Iris pigment epithelial cell (primary cell): ENCODE data around the gene SMIM43.

Experiments
- DNase-seq: peaks from one replicate; pipeline ENCODE4 v3.0.0-alpha.2; 2011; ENCODE audit warnings: low read depth

SMIM43 gene

DNA sequence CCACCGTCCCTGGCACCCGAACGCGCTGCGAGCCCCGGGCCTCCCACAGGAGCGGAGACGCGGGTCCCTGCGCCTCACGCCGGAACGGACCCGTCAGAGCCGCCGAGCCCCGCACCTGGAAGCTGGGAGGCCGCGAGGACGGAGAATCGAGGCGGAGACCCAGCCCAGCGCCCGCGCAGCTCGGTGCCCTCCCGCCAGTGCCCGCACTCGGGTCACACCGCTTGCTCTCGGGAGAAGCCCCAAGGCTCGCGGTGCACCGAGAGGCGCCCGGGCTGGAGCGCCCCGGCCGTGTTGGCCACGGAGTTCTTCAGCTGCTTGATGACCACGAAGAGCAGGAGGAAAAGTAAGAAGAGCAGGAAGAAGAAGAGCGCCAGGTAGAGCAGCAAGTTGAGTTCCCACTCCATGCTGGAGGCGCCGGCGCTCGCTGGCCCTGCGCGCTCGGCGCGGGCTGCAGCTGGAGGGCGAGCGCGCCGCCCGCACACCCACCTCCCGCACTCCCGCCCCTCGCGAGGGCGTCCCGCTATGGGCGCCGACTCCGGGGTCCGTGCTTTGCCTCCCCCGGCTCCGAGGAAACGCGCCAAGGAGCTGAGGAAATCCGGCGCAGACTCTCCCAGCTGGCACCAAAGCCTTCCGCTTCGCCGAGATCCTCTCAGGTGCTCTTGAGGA, at the start of gene SMIM43:
Gene SMIM43 (minus strand): TSS at position 463 of the 666 bp plus-strand sequence. CDS start 59 bp downstream, at position 404.
- no peak for DNase-seq

DNA sequence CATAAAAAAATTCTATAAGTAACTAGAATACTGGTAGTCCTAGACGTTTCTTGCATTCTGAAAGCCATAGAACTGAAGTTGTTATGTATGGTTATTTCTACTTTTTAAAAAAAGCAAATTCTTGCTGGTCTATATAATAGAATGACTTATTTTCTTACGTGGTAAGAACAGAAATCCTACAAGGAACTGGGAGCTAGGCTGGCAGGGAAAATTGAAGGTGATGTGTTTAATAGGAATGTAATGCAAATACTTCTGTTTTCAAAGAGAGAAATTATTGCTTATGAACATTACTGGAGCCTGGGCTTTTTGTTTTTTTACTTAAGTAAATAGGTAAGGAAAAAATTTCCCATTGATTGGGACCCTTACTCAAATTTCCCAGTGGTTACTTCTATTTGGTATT, 49.8 kb upstream of the SMIM43 start:
- peak; percentile 39 for DNase-seq

GRCh38 chr4:121811122-121811521, 46.2 kb upstream of the SMIM43 start:
- no peak for DNase-seq

GRCh38 chr4:121806411-121806810, 41.4 kb upstream of the SMIM43 start:
- no peak for DNase-seq

DNA sequence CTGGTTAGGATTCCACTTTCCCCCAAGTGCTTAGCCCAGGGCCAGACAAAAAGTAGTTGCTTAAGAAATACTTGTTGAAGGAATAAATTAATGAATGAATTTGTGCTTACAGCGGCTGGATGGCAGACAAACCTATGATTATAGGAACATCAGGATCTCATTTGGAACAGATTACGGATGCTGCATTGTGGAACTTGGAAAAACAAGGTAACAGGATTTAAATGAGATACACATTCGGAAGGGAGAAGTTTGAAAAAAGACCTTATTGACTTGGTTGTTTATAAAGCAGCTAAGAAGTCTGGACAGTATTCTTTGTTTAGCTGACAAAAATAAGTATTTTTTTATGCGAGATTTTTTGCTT, 36.7 kb upstream of the SMIM43 start:
- DNase-seq: no peak

GRCh38 chr4:121800961-121801714, 36.2 kb upstream of the SMIM43 start, which contains the start of gene EXOSC9:
Gene EXOSC9 (plus strand): TSS chr4:121801323. CDS start chr4:121801425, 102 bp downstream.
- peak; percentile 95 for DNase-seq

GRCh38 chr4:121800638-121800960, 35.6 kb upstream of the SMIM43 start:
- no peak for DNase-seq

DNA sequence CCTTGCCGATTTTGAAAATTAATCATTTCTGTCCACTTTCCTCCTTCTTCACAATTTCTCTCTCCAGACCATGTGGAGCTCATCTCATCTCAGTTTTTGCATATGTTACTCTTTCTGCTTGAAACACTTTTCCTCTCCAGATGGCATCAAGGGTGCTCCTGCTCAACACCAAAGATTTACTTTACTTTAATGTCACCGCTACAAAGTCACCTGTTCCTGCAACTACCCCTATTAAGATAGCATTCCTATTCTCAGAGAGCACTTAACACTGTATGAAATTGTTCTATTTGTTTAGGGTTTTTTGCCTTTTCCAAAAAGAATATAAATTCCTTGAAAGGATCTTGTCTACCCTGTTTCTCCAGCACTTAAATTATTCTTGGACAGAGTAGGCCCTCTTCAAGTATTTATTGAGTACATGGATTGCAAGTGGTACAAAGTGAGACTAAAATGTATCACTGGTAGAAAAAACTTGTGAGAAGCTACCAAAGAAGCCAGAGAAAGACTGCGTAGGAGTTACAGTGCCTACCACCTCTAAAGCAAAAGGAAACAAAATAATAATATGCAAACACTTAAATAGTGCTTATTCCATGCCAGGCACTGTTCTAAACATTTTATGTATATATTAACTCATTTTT, 35.0 kb upstream of the SMIM43 start:
- no peak for DNase-seq

GRCh38 chr4:121799208-121799823, 34.4 kb upstream of the SMIM43 start:
- DNase-seq: no peak

DNA sequence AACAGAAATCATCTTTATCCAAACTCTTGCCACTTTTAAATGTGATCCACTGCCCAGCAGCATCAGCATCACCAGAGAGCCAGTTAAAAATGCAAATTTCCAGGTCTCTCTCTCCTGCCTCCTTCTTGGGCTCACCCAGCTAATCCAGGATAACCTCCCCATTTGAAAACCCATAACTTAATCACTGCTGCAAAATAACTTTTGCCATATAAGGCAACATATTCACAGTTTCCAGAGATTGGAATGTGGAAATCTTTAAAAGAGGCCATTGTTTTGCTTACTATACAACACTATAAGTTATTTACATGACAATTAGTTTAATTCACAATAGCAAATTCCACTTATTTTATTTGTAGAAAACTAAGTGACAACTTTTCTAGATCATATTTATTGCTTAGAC, 31.3 kb upstream of the SMIM43 start:
- DNase-seq: peak; percentile 5

GRCh38 chr4:121794505-121795188, 29.7 kb upstream of the SMIM43 start:
- peak; percentile 66 for DNase-seq

- DNase-seq: no peak
Observed at GRCh38 chr4:121792966-121793365, 28.0 kb upstream of the SMIM43 start.

- DNase-seq: peak; percentile 91
Observed at GRCh38 chr4:121791481-121791880, 26.5 kb upstream of the SMIM43 start.

- DNase-seq: peak; percentile 42
Observed at GRCh38 chr4:121790976-121791375, 26.0 kb upstream of the SMIM43 start.

DNA sequence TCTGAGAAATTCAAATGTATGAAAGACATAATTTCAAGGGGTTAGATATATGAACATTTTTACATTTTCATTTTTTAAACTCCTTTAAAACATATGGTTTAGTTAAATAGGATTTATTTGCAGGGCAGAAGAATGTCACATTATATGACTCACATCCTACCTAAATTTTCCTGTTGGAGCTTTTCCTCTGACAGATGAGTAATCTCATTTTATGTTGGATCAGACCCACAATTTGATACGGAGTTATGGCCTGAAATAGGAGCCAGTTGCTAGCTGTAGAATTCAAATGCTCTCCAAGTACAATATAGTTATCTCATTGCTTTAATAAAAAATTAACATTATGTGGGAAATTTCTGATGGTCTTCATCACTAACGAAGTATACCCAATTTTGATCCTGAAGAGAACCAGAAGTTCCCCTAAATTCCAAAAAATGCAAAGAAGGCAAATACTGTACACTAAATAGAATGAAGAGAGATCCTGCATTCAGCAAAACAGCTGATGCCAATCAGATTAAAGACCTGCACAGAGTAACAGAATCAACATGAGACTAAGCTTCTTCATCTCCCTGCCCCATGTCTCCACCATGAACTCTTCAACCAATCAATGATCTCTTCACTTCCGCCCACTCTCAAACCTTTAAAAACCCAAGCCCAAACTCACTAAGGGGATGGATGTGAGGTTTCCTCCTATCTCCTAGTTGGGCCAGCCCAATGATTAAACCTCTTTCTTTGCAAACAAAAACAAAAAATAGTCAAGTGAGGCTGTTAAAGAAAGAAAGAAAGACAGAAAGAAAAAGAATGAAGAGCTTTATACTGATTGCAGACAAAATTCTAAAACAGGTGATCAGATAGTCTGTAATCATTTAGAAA, 25.2 kb upstream of the SMIM43 start:
- DNase-seq: peak; percentile 85

DNA sequence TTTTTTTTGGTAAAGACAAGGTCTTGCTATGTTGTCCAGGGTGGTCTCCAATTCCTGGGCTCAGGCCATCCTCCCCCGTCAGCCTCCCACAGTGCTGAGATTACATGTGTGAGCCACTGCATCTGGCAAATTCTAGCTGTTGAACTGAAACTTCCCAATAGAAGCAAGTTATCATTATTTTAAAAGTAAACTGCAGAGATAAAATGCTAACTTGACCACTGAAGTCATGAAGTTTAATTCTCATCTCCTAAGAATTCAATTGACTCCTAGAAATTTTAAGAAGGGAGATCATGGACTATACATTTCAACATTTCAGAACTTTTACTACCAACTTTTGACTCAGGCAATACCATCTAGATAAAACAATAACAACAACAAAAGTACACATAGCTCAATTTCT, 24.5 kb upstream of the SMIM43 start:
- DNase-seq: peak; percentile 8

- DNase-seq: peak; percentile 14
Observed at GRCh38 chr4:121788896-121789295, 23.9 kb upstream of the SMIM43 start.

- DNase-seq: no peak
Observed at GRCh38 chr4:121786221-121786620, 21.3 kb upstream of the SMIM43 start.

DNA sequence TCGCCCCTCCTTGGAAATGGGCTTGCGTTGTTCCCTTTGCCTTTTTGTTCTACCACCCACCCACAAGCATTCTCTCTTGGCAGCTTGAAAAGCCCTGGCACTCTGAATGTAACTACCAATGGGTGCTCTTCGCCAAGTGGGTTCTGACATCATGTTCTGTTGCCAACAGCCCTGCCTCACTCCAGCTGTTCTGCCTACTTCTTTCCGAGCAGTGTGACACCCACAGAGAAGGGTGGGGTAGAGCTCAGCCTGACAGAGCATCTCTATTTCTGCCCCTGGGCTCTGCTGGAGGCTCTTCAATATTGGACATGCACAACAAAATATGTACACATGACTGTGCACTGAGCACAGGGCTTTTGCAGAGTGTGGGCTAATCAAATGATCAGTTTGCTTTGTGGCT, 20.5 kb upstream of the SMIM43 start:
- DNase-seq: peak; percentile 31

GRCh38 chr4:121784975-121785374, 20.0 kb upstream of the SMIM43 start:
- DNase-seq: peak; percentile 99

- DNase-seq: peak; percentile 22
Observed at GRCh38 chr4:121784401-121784800, 19.4 kb upstream of the SMIM43 start.
